DMS79 treated with DMSO at 0.1 percent for 48 hours (cell line): ENCODE measurements around the gene ALG11.
"Not testable (repeated sequence)": the region's sequence is repeated elsewhere in the genome, so short reads cannot be mapped to it uniquely, and the experiment has no call there.

Source experiments
- DNase-seq: peaks from one replicate; lab custom pipeline; 2025; lab: John Stamatoyannopoulos, UW

ALG11 gene

GRCh38 chr13:52011632-52012511 lies at the start of gene ALG11:
TSS of gene ALG11 (plus strand) at chr13:52012398. CDS start at chr13:52012419, 21 bp downstream.
- peak; percentile 85 for DNase-seq

GRCh38 chr13:51966186-51966585 lies 46.0 kb upstream of the ALG11 start:
- no peak for DNase-seq

GRCh38 chr13:51967482-51968446 lies 44.4 kb upstream of the ALG11 start:
- DNase-seq: no peak

- DNase-seq: no peak
These were observed 41.8 kb upstream of the ALG11 start for GRCh38 chr13:51970349-51970748.

- DNase-seq: no peak
These were observed 40.4 kb upstream of the ALG11 start for GRCh38 chr13:51971520-51972426.

- DNase-seq: no peak
These were observed 37.7 kb upstream of the ALG11 start for GRCh38 chr13:51974482-51974881.

- no peak for DNase-seq
These were observed 35.8 kb upstream of the ALG11 start for GRCh38 chr13:51976423-51976822.

GRCh38 chr13:51976890-51977289 lies 35.3 kb upstream of the ALG11 start:
- no peak for DNase-seq

GRCh38 chr13:51977625-51978024 lies 34.6 kb upstream of the ALG11 start:
- DNase-seq: no peak

- no peak for DNase-seq
These were observed 33.2 kb upstream of the ALG11 start for GRCh38 chr13:51978796-51979556.

- no peak for DNase-seq
These were observed 31.3 kb upstream of the ALG11 start for GRCh38 chr13:51980908-51981307.

GRCh38 chr13:51981355-51981754 lies 30.8 kb upstream of the ALG11 start:
- DNase-seq: no peak

GRCh38 chr13:51983292-51983691 lies 28.9 kb upstream of the ALG11 start:
- DNase-seq: not testable (repeated sequence)

- not testable (repeated sequence) for DNase-seq
These were observed 27.3 kb upstream of the ALG11 start for GRCh38 chr13:51984904-51985303.

GRCh38 chr13:51988988-51989618 lies 23.1 kb upstream of the ALG11 start:
- DNase-seq: no peak

- no peak for DNase-seq
These were observed 18.5 kb upstream of the ALG11 start for GRCh38 chr13:51993713-51994112.

GRCh38 chr13:51995677-51996551 lies 16.3 kb upstream of the ALG11 start:
- no peak for DNase-seq

GRCh38 chr13:51996641-51997040 lies 15.6 kb upstream of the ALG11 start:
- no peak for DNase-seq

- DNase-seq: no peak
These were observed 15.0 kb upstream of the ALG11 start for GRCh38 chr13:51997186-51997585.
